GM12872 (cell line): ENCODE measurements around the gene CYP26C1.

Experiments
- TF ChIP-seq, protein P1 (sequence below): IDR thresholded peaks from 3 replicates; pipeline ENCODE4 v1.5.1; 2011; ENCODE audit warnings: low read depth, mild to moderate bottlenecking, low read length, moderate library complexity; ENCODE audit not compliant: insufficient read depth

CYP26C1 gene

DNA sequence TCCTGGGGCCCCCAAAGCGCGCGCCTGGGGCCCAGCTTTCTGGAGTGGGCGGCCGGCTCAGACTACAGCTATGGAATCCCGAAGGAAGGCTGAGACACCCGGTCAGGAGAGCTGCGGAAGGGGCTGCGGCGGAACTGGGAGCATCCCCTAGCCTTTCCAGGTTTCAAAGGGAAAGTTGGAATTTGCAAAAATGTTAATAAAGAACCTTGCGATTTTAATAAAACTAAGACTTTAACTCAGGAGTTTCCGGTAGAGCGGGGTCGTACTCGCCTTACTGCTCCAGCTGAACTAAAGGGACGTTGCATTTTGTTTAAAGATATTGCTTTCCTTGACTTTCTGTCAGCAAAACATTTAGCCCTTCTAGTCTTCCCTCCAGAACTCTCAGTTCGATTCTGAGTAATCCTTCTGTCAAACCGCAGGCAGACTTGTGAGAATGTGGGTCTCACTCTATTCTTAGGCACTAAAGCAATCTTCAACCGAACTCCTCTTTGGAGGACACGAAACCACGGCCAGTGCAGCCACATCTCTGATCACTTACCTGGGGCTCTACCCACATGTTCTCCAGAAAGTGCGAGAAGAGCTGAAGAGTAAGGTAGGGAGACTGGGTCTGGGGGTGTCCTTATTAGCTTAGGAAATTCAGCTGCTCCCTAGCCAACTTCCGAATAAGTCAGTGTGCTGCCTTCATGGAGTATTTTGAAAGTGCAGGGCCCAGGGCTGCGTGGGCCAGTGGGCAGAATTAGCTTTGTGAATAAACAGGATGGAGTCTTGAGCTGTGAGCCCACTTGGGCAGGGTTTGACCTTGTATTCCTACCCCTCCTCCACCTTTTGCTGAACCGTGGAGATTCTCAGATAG, 15.0 kb downstream of the CYP26C1 start:
- TF ChIP-seq, protein P1, sequence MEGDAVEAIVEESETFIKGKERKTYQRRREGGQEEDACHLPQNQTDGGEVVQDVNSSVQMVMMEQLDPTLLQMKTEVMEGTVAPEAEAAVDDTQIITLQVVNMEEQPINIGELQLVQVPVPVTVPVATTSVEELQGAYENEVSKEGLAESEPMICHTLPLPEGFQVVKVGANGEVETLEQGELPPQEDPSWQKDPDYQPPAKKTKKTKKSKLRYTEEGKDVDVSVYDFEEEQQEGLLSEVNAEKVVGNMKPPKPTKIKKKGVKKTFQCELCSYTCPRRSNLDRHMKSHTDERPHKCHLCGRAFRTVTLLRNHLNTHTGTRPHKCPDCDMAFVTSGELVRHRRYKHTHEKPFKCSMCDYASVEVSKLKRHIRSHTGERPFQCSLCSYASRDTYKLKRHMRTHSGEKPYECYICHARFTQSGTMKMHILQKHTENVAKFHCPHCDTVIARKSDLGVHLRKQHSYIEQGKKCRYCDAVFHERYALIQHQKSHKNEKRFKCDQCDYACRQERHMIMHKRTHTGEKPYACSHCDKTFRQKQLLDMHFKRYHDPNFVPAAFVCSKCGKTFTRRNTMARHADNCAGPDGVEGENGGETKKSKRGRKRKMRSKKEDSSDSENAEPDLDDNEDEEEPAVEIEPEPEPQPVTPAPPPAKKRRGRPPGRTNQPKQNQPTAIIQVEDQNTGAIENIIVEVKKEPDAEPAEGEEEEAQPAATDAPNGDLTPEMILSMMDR = no peak

GRCh38 chr10:93076871-93077270, 16.3 kb downstream of the CYP26C1 start:
- TF ChIP-seq, protein P1 = no peak

- TF ChIP-seq, protein P1 = no peak
Measured at GRCh38 chr10:93077860-93078337, 17.3 kb downstream of the CYP26C1 start.

DNA sequence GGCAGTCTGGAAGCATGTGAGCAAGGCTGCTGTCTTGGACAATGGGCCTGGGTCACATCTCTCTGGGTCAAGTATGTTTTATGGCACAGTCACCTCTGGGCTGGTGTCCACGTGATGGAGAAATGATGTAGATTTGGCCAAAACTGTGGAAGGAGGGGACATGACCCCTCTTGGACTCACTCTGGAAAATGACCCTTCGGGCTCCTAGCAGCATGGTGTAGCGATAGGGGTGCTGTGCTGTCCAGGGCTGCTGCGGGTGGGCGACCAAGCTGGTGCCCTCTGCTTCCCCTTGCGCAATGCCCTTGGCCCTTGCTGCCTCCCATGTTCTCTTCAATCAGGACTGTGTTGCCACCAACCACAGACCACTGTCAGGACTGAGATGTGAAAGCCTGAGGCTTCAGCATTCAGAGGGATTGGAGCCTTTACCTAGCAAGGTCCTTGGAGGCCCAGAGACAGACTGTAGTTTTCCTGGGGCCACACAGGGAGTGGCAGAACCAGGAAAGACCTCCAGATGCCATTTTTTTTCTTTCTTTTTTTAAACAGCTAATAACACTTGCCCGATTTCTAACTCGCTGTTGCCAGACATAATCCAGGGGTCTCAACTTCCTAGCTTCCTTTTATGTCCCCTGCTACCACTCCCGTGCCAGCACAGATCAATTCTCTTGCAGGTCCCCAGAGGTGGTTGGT, 19.2 kb downstream of the CYP26C1 start:
- TF ChIP-seq, protein P1 = no peak

GRCh38 chr10:93080350-93081046, 19.9 kb downstream of the CYP26C1 start:
- TF ChIP-seq, protein P1 = peak; percentile 88

- TF ChIP-seq, protein P1 = no peak
Measured at GRCh38 chr10:93081318-93081717, 20.7 kb downstream of the CYP26C1 start.

GRCh38 chr10:93081834-93082233, 21.2 kb downstream of the CYP26C1 start:
- TF ChIP-seq, protein P1 = no peak
